Spleen (tissue), 11 donors: Measurements from ENCODE around the gene APBB2. TPM values are rescaled to one million over a fixed set of nuclear protein-coding genes. Genes with fewer than 3 reads are reported as not detected.
A peak's percentile ranks its signal among the peaks of the same experiment; 100 is the strongest.

Experiments
- DNase-seq: peaks from one replicate; pipeline ENCODE4 v3.0.0-alpha.2; 2020
- H3K27ac ChIP-seq, 8 donors: fragments of 200-600 bp; sonication (generic) in 7 of 8; 1 replicate in 4 of 8; 2 replicates in 4 of 8; pipeline versions ENCODE4 v1.5.0 to v1.8.0; 2016 to 2021; ENCODE audit warnings: inconsistent platforms in 4 of 8, mild to moderate bottlenecking in 4 of 8, moderate library complexity in 1 of 8
- H3K27me3 ChIP-seq, 7 donors: fragments of 200-600 bp; sonication (generic) in 6 of 7; replicated peaks in 1 of 7; 1 replicate in 4 of 7; 2 replicates in 3 of 7; pipeline versions ENCODE4 v1.5.0 to v1.8.0; 2016 to 2021; ENCODE audit warnings: inconsistent platforms in 3 of 7, mild to moderate bottlenecking in 1 of 7
- H3K36me3 ChIP-seq, 6 donors: fragments of 200-600 bp; sonication (generic) in 5 of 6; 1 replicate in 4 of 6; 2 replicates in 2 of 6; pipeline versions ENCODE4 v1.5.0 to v1.8.0; 2016 to 2021; ENCODE audit warnings: inconsistent platforms in 2 of 6
- H3K4me1 ChIP-seq, 6 donors: fragments of 200-600 bp; sonication (generic) in 5 of 6; 1 replicate in 3 of 6; 2 replicates in 3 of 6; pipeline versions ENCODE4 v1.5.0 to v1.8.0; 2016 to 2021; ENCODE audit warnings: inconsistent platforms in 3 of 6
- H3K4me3 ChIP-seq, 8 donors: fragments of 200-600 bp; sonication (generic) in 7 of 8; 1 replicate in 4 of 8; 2 replicates in 4 of 8; pipeline versions ENCODE4 v1.5.0 to v1.8.0; 2016 to 2021; ENCODE audit warnings: inconsistent platforms in 4 of 8, mild to moderate bottlenecking in 4 of 8, moderate library complexity in 2 of 8
- H3K9me3 ChIP-seq, 8 donors: fragments of 200-600 bp; sonication (generic) in 7 of 8; 1 replicate in 4 of 8; 2 replicates in 4 of 8; pipeline versions ENCODE4 v1.5.0 to v1.8.0; 2016 to 2021; ENCODE audit warnings: inconsistent platforms in 4 of 8
- POLR2A ChIP-seq, 3 donors: fragments of 450-650 bp; IDR thresholded peaks; one replicate each; pipeline ENCODE4 v1.5.1; 2017; ENCODE audit warnings: antibody characterized with exemption in 3 of 3, mild to moderate bottlenecking in 1 of 3
- POLR2AphosphoS5 ChIP-seq, 3 donors: sonication (generic); formaldehyde crosslinking; IDR thresholded peaks; one replicate each; pipeline ENCODE4 v1.5.1; 2017; ENCODE audit warnings: antibody characterized with exemption in 3 of 3
- WGBS, 5 donors: extraction: QIAGEN DNeasy Blood & Tissue Kit in 3 of 5; methylation state at CpG; one replicate each; pipeline versions ENCODE4 v1.1.5 to v1.1.7; 2013 to 2018; 5-methylcytosine and 5-hydroxymethylcytosine counted together
- intact Hi-C: fragments of 100-400 bp; cut with DNase I; formaldehyde crosslinking; loops from one replicate; pipeline ENCODE4 v1.15.0; 2023; ENCODE audit warnings: low total_unique reads
- polyA plus RNA-seq, 3 donors: library from polyadenylated mRNA; stranded (reverse); fragments of 200-250 nt; gene quantifications; one replicate each; pipeline ENCODE4 v1.2.1, GENCODE V29; 2013
- total RNA-seq, 7 donors: library from RNA; depleted of rRNA in 3 of 7; stranded (reverse); fragments of >200 nt in 3 of 7; fragmentation: NEBNext Ultra II Directional in 4 of 7; extraction: Animal tissue kit (Norgen Biotek cat#: 25700) in 4 of 7; gene quantifications; one replicate each; pipeline versions ENCODE4 v1.1.0 to v1.2.1, GENCODE V29; 2016 to 2021
- TF ChIP-seq, protein P1 (sequence below), 11 experiments: fragments of 200-600 bp in 7 of 11; fragments of 450-650 bp in 4 of 11; sonication (generic) in 4 of 11; IDR thresholded peaks in 8 of 11; conservative IDR thresholded peaks in 3 of 11; 1 replicate in 7 of 11; 2 replicates in 4 of 11; pipeline versions ENCODE4 v1.4.0 to v1.8.0; 2016 to 2021; ENCODE audit warnings: antibody characterized with exemption in 11 of 11, inconsistent platforms in 4 of 11, mild to moderate bottlenecking in 1 of 11
- donor health status: healthy with polysubstance abuse.
- donor health status: DM: no; HTN: no; CAD: no; lungs with moderate emphysema.
- donor health status: DM: no; HTN: no; CAD: no.
- donor health status: Bipolar disorder and iron deficiency.
- donor health status: healthy.
- donor health status: DM: no; HTN: no; CAD: no.
- donor health status: DM: yes; HTN: yes; CAD: no.

APBB2 gene
- total and polyA plus RNA-seq, 10 donors: 4.0 to 115 (median 76.7) TPM

GRCh38 chr4:41058426-41058825 lies 155.9 kb downstream of the APBB2 start:
- H3K36me3 ChIP-seq: no peaks in the 10 kb centered on the region
- peaks cover 0 to 9% (median 6%) of the 10 kb centered on the region in 8 donors for H3K9me3 ChIP-seq
- no peak for DNase-seq
- peaks cover 0 to 9% (median 1%) of the 10 kb centered on the region in 6 donors for H3K4me1 ChIP-seq
- H3K27me3 ChIP-seq: no peaks in the 10 kb centered on the region
- TF ChIP-seq POLR2AphosphoS5 (IDR thresholded peaks at IDR 0.05) (no peak), POLR2A (IDR thresholded peaks at IDR 0.05) (no peak)
- TF ChIP-seq, protein P1, sequence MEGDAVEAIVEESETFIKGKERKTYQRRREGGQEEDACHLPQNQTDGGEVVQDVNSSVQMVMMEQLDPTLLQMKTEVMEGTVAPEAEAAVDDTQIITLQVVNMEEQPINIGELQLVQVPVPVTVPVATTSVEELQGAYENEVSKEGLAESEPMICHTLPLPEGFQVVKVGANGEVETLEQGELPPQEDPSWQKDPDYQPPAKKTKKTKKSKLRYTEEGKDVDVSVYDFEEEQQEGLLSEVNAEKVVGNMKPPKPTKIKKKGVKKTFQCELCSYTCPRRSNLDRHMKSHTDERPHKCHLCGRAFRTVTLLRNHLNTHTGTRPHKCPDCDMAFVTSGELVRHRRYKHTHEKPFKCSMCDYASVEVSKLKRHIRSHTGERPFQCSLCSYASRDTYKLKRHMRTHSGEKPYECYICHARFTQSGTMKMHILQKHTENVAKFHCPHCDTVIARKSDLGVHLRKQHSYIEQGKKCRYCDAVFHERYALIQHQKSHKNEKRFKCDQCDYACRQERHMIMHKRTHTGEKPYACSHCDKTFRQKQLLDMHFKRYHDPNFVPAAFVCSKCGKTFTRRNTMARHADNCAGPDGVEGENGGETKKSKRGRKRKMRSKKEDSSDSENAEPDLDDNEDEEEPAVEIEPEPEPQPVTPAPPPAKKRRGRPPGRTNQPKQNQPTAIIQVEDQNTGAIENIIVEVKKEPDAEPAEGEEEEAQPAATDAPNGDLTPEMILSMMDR (IDR thresholded peaks at IDR 0.05 in 8 of 11, conservative IDR thresholded peaks at IDR 0.05 in 3 of 11): no peak
- H3K4me3 ChIP-seq: no peak overlapping the region
- intact Hi-C loops: loop anchor here (10.0 kb wide), 1 partner anchor 146 kb away; no protein-coding TSS in a partner anchor
- WGBS, 5 donors: 86 to 95% (median 93%) methylated on average over 3 of the region's 3 CpGs
- H3K27ac ChIP-seq: no peak overlapping the region

GRCh38 chr4:41057467-41057866 lies 156.9 kb downstream of the APBB2 start:
- no peaks in the 10 kb centered on the region for H3K27me3 ChIP-seq
- TF ChIP-seq POLR2AphosphoS5 (IDR thresholded peaks at IDR 0.05): no peak
- no peak for TF ChIP-seq POLR2A (IDR thresholded peaks at IDR 0.05)
- TF ChIP-seq, protein P1 (IDR thresholded peaks at IDR 0.05 in 8 of 11, conservative IDR thresholded peaks at IDR 0.05 in 3 of 11): no peak
- no peak overlapping the region for H3K27ac ChIP-seq
- no peak overlapping the region for H3K4me3 ChIP-seq
- peaks cover 0 to 9% (median 6%) of the 10 kb centered on the region in 8 donors for H3K9me3 ChIP-seq
- intact Hi-C loops: loop anchor here (10.0 kb wide), 1 partner anchor 147 kb away; no protein-coding TSS in a partner anchor
- DNase-seq: no peak
- H3K36me3 ChIP-seq: no peaks in the 10 kb centered on the region
- peaks cover 0 to 9% (median 1%) of the 10 kb centered on the region in 6 donors for H3K4me1 ChIP-seq
- WGBS, 5 donors: 60 to 83% (median 71%) methylated on average over 3 of the region's 3 CpGs

- no peak for DNase-seq
- H3K4me3 ChIP-seq: no peak overlapping the region
- H3K9me3 ChIP-seq: no peaks in the 10 kb centered on the region
- H3K4me1 ChIP-seq: peaks cover 0 to 18% (median 7%) of the 10 kb centered on the region in 6 donors
- H3K36me3 ChIP-seq: no peaks in the 10 kb centered on the region
- TF ChIP-seq, protein P1 (IDR thresholded peaks at IDR 0.05 in 8 of 11, conservative IDR thresholded peaks at IDR 0.05 in 3 of 11): no peak
- no peak for TF ChIP-seq POLR2A (IDR thresholded peaks at IDR 0.05)
- TF ChIP-seq POLR2AphosphoS5 (IDR thresholded peaks at IDR 0.05): no peak
- intact Hi-C loops: loop anchor here (10.0 kb wide), 1 partner anchor 153 kb away; no protein-coding TSS in a partner anchor
- WGBS, 5 donors: 90 to 95% (median 94%) methylated on average over 5 of the region's 5 CpGs
- no peaks in the 10 kb centered on the region for H3K27me3 ChIP-seq
- peak overlapping the region in 6 of 8 donors; percentile 61 to 86 (median 72) for H3K27ac ChIP-seq
These were observed 162.1 kb downstream of the APBB2 start for GRCh38 chr4:41052287-41052686.

GRCh38 chr4:41050880-41051775 lies 163.2 kb downstream of the APBB2 start:
- no peaks in the 10 kb centered on the region for H3K27me3 ChIP-seq
- H3K36me3 ChIP-seq: no peaks in the 10 kb centered on the region
- H3K4me1 ChIP-seq: peaks cover 0 to 18% (median 7%) of the 10 kb centered on the region in 6 donors
- peak overlapping the region; percentile 27 to 86 (median 67) for H3K27ac ChIP-seq
- TF ChIP-seq POLR2A (IDR thresholded peaks at IDR 0.05) (no peak), POLR2AphosphoS5 (IDR thresholded peaks at IDR 0.05) (peak in 2 of 3 donors; percentile 45 to 58)
- H3K9me3 ChIP-seq: peaks cover 0 to under 1% (median 0%) of the 10 kb centered on the region in 8 donors
- DNase-seq: no peak
- 63 to 84% (median 74%) methylated on average over 11 of the region's 11 CpGs for WGBS, 5 donors
- intact Hi-C loops: loop anchor here (10.0 kb wide), 1 partner anchor 154 kb away; no protein-coding TSS in a partner anchor
- peak overlapping the region in 5 of 8 donors; percentile 11 to 49 (median 17) for H3K4me3 ChIP-seq
